AG10803 (cell line): Measurements from ENCODE around the gene FBN2.

Experiments
- DNase-seq: peaks from one replicate; pipeline ENCODE4 v3.0.0; 2010; ENCODE audit warnings: low read depth
- H3K4me3 ChIP-seq: 2 replicates; pipeline ENCODE4 v1.5.1; 2011; ENCODE audit warnings: mild to moderate bottlenecking, low read length, control low read depth
- CTCF ChIP-seq: conservative IDR thresholded peaks from 2 replicates; pipeline ENCODE4 v1.5.1; 2011; ENCODE audit warnings: mild to moderate bottlenecking, low read length, control low read depth, inconsistent platforms

Gene FBN2

GRCh38 chr5:128538000-128538249 lies at the start of gene FBN2:
TSS of gene FBN2 (minus strand) at chr5:128538245. CDS start at chr5:128537603, 642 bp downstream.
- no peak for DNase-seq
- no peak for TF ChIP-seq CTCF
- H3K4me3 ChIP-seq: peak within 1 kb of the TSS; percentile 42

GRCh38 chr5:128587275-128587674 lies 49.2 kb upstream of the FBN2 start:
- no peak for DNase-seq
- TF ChIP-seq CTCF: no peak
- H3K4me3 ChIP-seq: no peak overlapping the region

- no peak for TF ChIP-seq CTCF
- DNase-seq: no peak
- no peak overlapping the region for H3K4me3 ChIP-seq
Observed at GRCh38 chr5:128586848-128587247, 48.8 kb upstream of the FBN2 start.

GRCh38 chr5:128579639-128580038 lies 41.6 kb upstream of the FBN2 start:
- TF ChIP-seq CTCF: no peak
- H3K4me3 ChIP-seq: no peak overlapping the region
- DNase-seq: no peak

- no peak overlapping the region for H3K4me3 ChIP-seq
- no peak for TF ChIP-seq CTCF
- DNase-seq: peak; percentile 31
Observed at GRCh38 chr5:128579093-128579492, 41.0 kb upstream of the FBN2 start.

- no peak for DNase-seq
- no peak for TF ChIP-seq CTCF
- no peak overlapping the region for H3K4me3 ChIP-seq
Observed at GRCh38 chr5:128574041-128574440, 36.0 kb upstream of the FBN2 start.

- H3K4me3 ChIP-seq: no peak overlapping the region
- DNase-seq: no peak
- TF ChIP-seq CTCF: no peak
Observed at GRCh38 chr5:128572930-128573319, 34.9 kb upstream of the FBN2 start.
